Measurements from ENCODE around the gene VPS45. TPM values are rescaled to one million over a fixed set of nuclear protein-coding genes. Genes with fewer than 3 reads are reported as not detected.

VPS45 gene
- total and polyA plus RNA-seq, 10 donors, result 16.2 to 62.8 (median 42.1) TPM

GRCh38 chr1:150187560-150187931, 120.0 kb downstream of the VPS45 start:
- WGBS, 5 donors, result 29 to 36% (median 30%) methylated on average over 3 of the region's 3 CpGs
- H3K36me3 ChIP-seq, result no peaks in the 10 kb centered on the region
- intact Hi-C loops (cut with DNase I; ENCODE audit: low total_unique reads), result loop anchor here (10.0 kb wide), 1 partner anchor 233 kb away; no protein-coding TSS in a partner anchor
- H3K9me3 ChIP-seq, result no peaks in the 10 kb centered on the region
- no peaks in the 10 kb centered on the region for H3K27me3 ChIP-seq (replicated peaks in 1 of 7)
- H3K4me3 ChIP-seq, result peak overlapping the region in 1 of 8 donors; percentile 39
- H3K27ac ChIP-seq, result peak overlapping the region in 7 of 8 donors; percentile 61 to 85 (median 72)
- peaks cover 0 to 43% (median 18%) of the 10 kb centered on the region in 6 donors for H3K4me1 ChIP-seq
- DNase-seq, result no peak
- TF ChIP-seq POLR2AphosphoS5 (IDR thresholded peaks at IDR 0.05) (no peak), CTCF (IDR thresholded peaks at IDR 0.05 in 8 of 11, conservative IDR thresholded peaks at IDR 0.05 in 3 of 11) (peak in 7 of 11 experiments; percentile 4 to 37 (median 13))

GRCh38 chr1:150192012-150192411, 124.4 kb downstream of the VPS45 start:
- intact Hi-C loops (cut with DNase I; ENCODE audit: low total_unique reads), result no loop called here

GRCh38 chr1:150194381-150195031, 126.9 kb downstream of the VPS45 start:
- intact Hi-C loops (cut with DNase I; ENCODE audit: low total_unique reads), result no loop called here

More at GRCh38 chr1:150192012-150192411, 124.4 kb downstream of the VPS45 start:
- H3K27me3 ChIP-seq (replicated peaks in 1 of 7), result no peaks in the 10 kb centered on the region
- no peaks in the 10 kb centered on the region for H3K36me3 ChIP-seq
- no peaks in the 10 kb centered on the region for H3K9me3 ChIP-seq
- TF ChIP-seq POLR2A (IDR thresholded peaks at IDR 0.05) (no peak), CTCF (IDR thresholded peaks at IDR 0.05 in 8 of 11, conservative IDR thresholded peaks at IDR 0.05 in 3 of 11) (no peak), POLR2AphosphoS5 (IDR thresholded peaks at IDR 0.05) (no peak)
- WGBS, 5 donors, result 67 to 88% (median 85%) methylated on average over 2 of the region's 2 CpGs
- H3K4me3 ChIP-seq, result no peak overlapping the region
- H3K4me1 ChIP-seq, result peaks cover 0 to 10% (median 8%) of the 10 kb centered on the region in 6 donors
- no peak overlapping the region for H3K27ac ChIP-seq
- DNase-seq, result no peak

More at GRCh38 chr1:150194381-150195031, 126.9 kb downstream of the VPS45 start:
- Histone ChIP-seq H3K27ac (no peak overlapping the region), H3K27me3 (replicated peaks in 1 of 7) (no peaks in the 10 kb centered on the region), H3K36me3 (no peaks in the 10 kb centered on the region), H3K9me3 (no peaks in the 10 kb centered on the region), H3K4me1 (no peaks in the 10 kb centered on the region), H3K4me3 (no peak overlapping the region)
- TF ChIP-seq POLR2A (IDR thresholded peaks at IDR 0.05), result no peak
- TF ChIP-seq POLR2AphosphoS5 (IDR thresholded peaks at IDR 0.05), result no peak
- no peak for TF ChIP-seq CTCF (IDR thresholded peaks at IDR 0.05 in 8 of 11, conservative IDR thresholded peaks at IDR 0.05 in 3 of 11)
- no peak for DNase-seq
- 85 to 92% (median 91%) methylated on average over 4 of the region's 4 CpGs for WGBS, 5 donors

Other genes starting within 250 kb of the VPS45 start
- 10 to 100 TPM in 6 of 7 donors, 1 to 10 TPM in 1; 8.3 to 22.6 (median 14.7) TPM for gene BOLA1, start 168.2 kb upstream of the VPS45 start, total RNA-seq
- 10 to 100 TPM; 27.1 to 34.6 (median 33.9) TPM for gene BOLA1, start 168.2 kb upstream of the VPS45 start, polyA plus RNA-seq
- 1 to 10 TPM; 1.1 to 3.7 (median 2.5) TPM for gene SV2A, start 149.9 kb upstream of the VPS45 start, total RNA-seq
- gene SV2A, start 149.9 kb upstream of the VPS45 start, polyA plus RNA-seq, result under 1 TPM; 0.43 to 0.90 (median 0.64) TPM
- gene SF3B4, start 140.0 kb upstream of the VPS45 start, total RNA-seq, result 10 to 100 TPM; 17.6 to 43.8 (median 40.5) TPM
- 10 to 100 TPM; 19.7 to 27.8 (median 24.6) TPM for gene SF3B4, start 140.0 kb upstream of the VPS45 start, polyA plus RNA-seq
- 10 to 100 TPM in 2 of 7 donors, 1 to 10 TPM in 5; 4.4 to 16.2 (median 6.6) TPM for gene MTMR11, start 130.9 kb upstream of the VPS45 start, total RNA-seq
- gene MTMR11, start 130.9 kb upstream of the VPS45 start, polyA plus RNA-seq, result 1 to 10 TPM; 1.4 to 3.3 (median 2.1) TPM
- 10 to 100 TPM; 10.2 to 20.5 (median 14.2) TPM for gene OTUD7B, start 57.0 kb upstream of the VPS45 start, total RNA-seq
- 1 to 10 TPM in 1 of 3 donors, under 1 TPM in 2; 0.70 to 2.9 (median 0.78) TPM for gene OTUD7B, start 57.0 kb upstream of the VPS45 start, polyA plus RNA-seq
- gene PLEKHO1, start 82.1 kb downstream of the VPS45 start, total RNA-seq, result 100 to 1,000 TPM in 5 of 7 donors, 10 to 100 TPM in 2; 95.9 to 147 (median 121) TPM
- 100 to 1,000 TPM; 154 to 228 (median 166) TPM for gene PLEKHO1, start 82.1 kb downstream of the VPS45 start, polyA plus RNA-seq
- gene ANP32E, start 168.3 kb downstream of the VPS45 start, total RNA-seq, result 10 to 100 TPM; 29.8 to 44.0 (median 35.2) TPM
- 10 to 100 TPM; 24.6 to 35.6 (median 31.7) TPM for gene ANP32E, start 168.3 kb downstream of the VPS45 start, polyA plus RNA-seq
- gene CA14, start 190.0 kb downstream of the VPS45 start, total RNA-seq, result not detected
- not detected for gene CA14, start 190.0 kb downstream of the VPS45 start, polyA plus RNA-seq
- gene APH1A, start 201.2 kb downstream of the VPS45 start, total RNA-seq, result 100 to 1,000 TPM; 116 to 170 (median 135) TPM
- 100 to 1,000 TPM in 1 of 3 donors, 10 to 100 TPM in 2; 72.0 to 186 (median 87.3) TPM for gene APH1A, start 201.2 kb downstream of the VPS45 start, polyA plus RNA-seq
- 10 to 100 TPM; 15.1 to 42.8 (median 28.7) TPM for gene C1orf54, start 205.0 kb downstream of the VPS45 start, total RNA-seq
- gene C1orf54, start 205.0 kb downstream of the VPS45 start, polyA plus RNA-seq, result 10 to 100 TPM; 23.4 to 46.7 (median 37.4) TPM
- 1 to 10 TPM in 5 of 7 donors, under 1 TPM in 1, not detected in 1; 0.97 to 3.9 (median 2.9) TPM for gene CIART, start 214.8 kb downstream of the VPS45 start, total RNA-seq
- gene CIART, start 214.8 kb downstream of the VPS45 start, polyA plus RNA-seq, result 1 to 10 TPM in 2 of 3 donors, under 1 TPM in 1; 0.83 to 1.5 (median 1.3) TPM
- gene MRPS21, start 226.1 kb downstream of the VPS45 start, total RNA-seq, result 10 to 100 TPM; 39.3 to 49.4 (median 43.7) TPM
- gene MRPS21, start 226.1 kb downstream of the VPS45 start, polyA plus RNA-seq, result 100 to 1,000 TPM in 2 of 3 donors, 10 to 100 TPM in 1; 88.9 to 116 (median 112) TPM